CD4-positive, alpha-beta memory T cell (primary cell): Measurements from ENCODE around the gene MTHFD2L. TPM values are rescaled to one million over a fixed set of nuclear protein-coding genes. Genes with fewer than 3 reads are reported as not detected.

ENCODE experiments used
- CTCF ChIA-PET: fragments of 350-600 bp; sonication (Branson Sonifier 250); formaldehyde crosslinking; loops from one replicate; lab custom pipeline; 2021; ENCODE audit warnings: inconsistent platforms; ENCODE audit not compliant: partially characterized antibody; lab: Charles Lee
- POLR2A ChIA-PET: fragments of 350-600 bp; sonication (Branson Sonifier 250); formaldehyde crosslinking; loops from one replicate; lab custom pipeline; 2021; ENCODE audit not compliant: partially characterized antibody; lab: Charles Lee
- DNase-seq, 5 donors: peaks; one replicate each; pipeline versions ENCODE4 v3.0.0 to v3.0.0-alpha.2; 2020 to 2022; ENCODE audit warnings: mixed read lengths in 1 of 5
- H3K27ac ChIP-seq: one replicate; pipeline ENCODE4 v1.7.0; 2013; ENCODE audit warnings: low read depth, low read length
- H3K27me3 ChIP-seq: 2 replicates; pipeline ENCODE4 v1.7.0; 2013; ENCODE audit warnings: mild to moderate bottlenecking, low read length, moderate library complexity; ENCODE audit not compliant: insufficient read depth
- H3K36me3 ChIP-seq: 2 replicates; pipeline ENCODE4 v1.7.0; 2013; ENCODE audit warnings: mild to moderate bottlenecking, low read length, moderate library complexity; ENCODE audit not compliant: insufficient read depth
- H3K4me1 ChIP-seq: 2 replicates; pipeline ENCODE4 v1.7.0; 2013; ENCODE audit warnings: mild to moderate bottlenecking, low read length, moderate library complexity; ENCODE audit not compliant: insufficient read depth
- H3K4me3 ChIP-seq, 2 donors: one replicate each; pipeline ENCODE4 v1.7.0; 2013; ENCODE audit warnings: low read length in 2 of 2, mild to moderate bottlenecking in 1 of 2
- H3K9me3 ChIP-seq, 2 donors: one replicate each; pipeline ENCODE4 v1.7.0; 2013; ENCODE audit warnings: low read length in 2 of 2, control low read depth in 1 of 2; ENCODE audit not compliant: control insufficient read depth in 1 of 2
- H3K27ac Mint-ChIP-seq, 7 donors: one replicate each; pipeline ENCODE4 v1.8.0; 2020 to 2021; ENCODE audit warnings: mixed read lengths in 7 of 7, mild to moderate bottlenecking in 6 of 7, inconsistent platforms in 3 of 7, moderate library complexity in 3 of 7
- H3K27me3 Mint-ChIP-seq, 2 donors: one replicate each; pipeline ENCODE4 v1.8.0; 2020 to 2021; ENCODE audit warnings: mixed read lengths in 2 of 2
- H3K36me3 Mint-ChIP-seq, 2 donors: one replicate each; pipeline ENCODE4 v1.8.0; 2020 to 2021; ENCODE audit warnings: mixed read lengths in 2 of 2, inconsistent platforms in 1 of 2, mild to moderate bottlenecking in 1 of 2
- H3K4me1 Mint-ChIP-seq, 4 donors: one replicate each; pipeline ENCODE4 v1.8.0; 2020 to 2021; ENCODE audit warnings: mixed read lengths in 4 of 4, mild to moderate bottlenecking in 1 of 4
- H3K4me3 Mint-ChIP-seq, 8 donors: one replicate each; pipeline ENCODE4 v1.8.0; 2020 to 2021; ENCODE audit warnings: mixed read lengths in 8 of 8, mild to moderate bottlenecking in 7 of 8, moderate library complexity in 6 of 8, inconsistent platforms in 3 of 8
- H3K9me3 Mint-ChIP-seq, 8 donors: one replicate each; pipeline ENCODE4 v1.8.0; 2020 to 2021; ENCODE audit warnings: mixed read lengths in 8 of 8, mild to moderate bottlenecking in 5 of 8, inconsistent platforms in 3 of 8, moderate library complexity in 1 of 8
- intact Hi-C: fragments of 100-400 bp; cut with micrococcal nuclease; formaldehyde crosslinking; loops from one replicate; pipeline ENCODE4 v1.15.1; 2023
- polyA plus RNA-seq, 2 donors: library from polyadenylated mRNA; unstranded; fragments of 300-500 nt; fragmentation: Illumina TruSeq; gene quantifications; one replicate each; pipeline ENCODE4 v1.2.3, GENCODE V29; 2021
- total RNA-seq, 2 experiments: library from RNA; stranded (reverse); gene quantifications; one replicate each; pipeline ENCODE4 v1.2.3, GENCODE V29; 2021

The MTHFD2L gene
- total and polyA plus RNA-seq, 4 experiments from 2014 or later = 3.6 to 7.6 (median 6.0) TPM

DNA sequence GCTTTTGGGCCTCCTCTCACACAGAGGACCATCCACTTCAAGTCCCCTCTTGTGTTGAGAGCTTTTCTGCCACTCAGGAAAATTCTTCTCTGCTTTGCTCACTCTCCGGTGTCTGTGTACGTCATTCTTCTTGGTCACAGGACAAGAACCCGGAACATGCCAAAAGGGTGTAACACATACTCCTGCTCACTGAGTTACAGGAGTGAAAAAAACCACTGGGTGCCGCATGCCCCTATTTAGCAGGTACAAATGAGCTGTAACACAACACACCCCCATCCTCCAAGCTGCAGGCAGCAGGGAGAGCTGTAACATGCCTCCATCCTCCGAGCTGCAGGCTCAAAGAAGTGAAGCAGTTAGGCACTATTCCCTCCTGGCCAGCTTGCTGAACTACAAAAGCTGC lies 45.9 kb upstream of the MTHFD2L start:
- Mint-ChIP-seq H3K36me3 (no peaks in the 10 kb centered on the region), H3K4me1 (no peaks in the 10 kb centered on the region), H3K27ac (no peak overlapping the region), H3K4me3 (no peak overlapping the region), H3K27me3 (peaks cover 4 to 6% of the 10 kb centered on the region in 2 donors), H3K9me3 (no peaks in the 10 kb centered on the region)
- Histone ChIP-seq H3K36me3 (no peaks in the 10 kb centered on the region), H3K4me1 (no peaks in the 10 kb centered on the region), H3K4me3 (no peak overlapping the region), H3K9me3 (no peaks in the 10 kb centered on the region), H3K27me3 (no peaks in the 10 kb centered on the region), H3K27ac (no peak overlapping the region)
- intact Hi-C loops = no loop called here
- ChIA-PET CTCF (no interaction called here), POLR2A (no interaction called here)
- DNase-seq = no peak

- H3K27ac Mint-ChIP-seq = no peak overlapping the region
- no peaks in the 10 kb centered on the region for H3K9me3 Mint-ChIP-seq
- no peak overlapping the region for H3K4me3 ChIP-seq
- no peaks in the 10 kb centered on the region for H3K27me3 ChIP-seq
- H3K27me3 Mint-ChIP-seq = peaks cover 4 to 6% of the 10 kb centered on the region in 2 donors
- no peaks in the 10 kb centered on the region for H3K36me3 ChIP-seq
- no peaks in the 10 kb centered on the region for H3K36me3 Mint-ChIP-seq
- H3K9me3 ChIP-seq = no peaks in the 10 kb centered on the region
- intact Hi-C loops = no loop called here
- H3K27ac ChIP-seq = no peak overlapping the region
- no peaks in the 10 kb centered on the region for H3K4me1 Mint-ChIP-seq
- CTCF ChIA-PET = no interaction called here
- H3K4me3 Mint-ChIP-seq = no peak overlapping the region
- DNase-seq = no peak
- POLR2A ChIA-PET = no interaction called here
- H3K4me1 ChIP-seq = no peaks in the 10 kb centered on the region
These were observed 45.4 kb upstream of the MTHFD2L start for GRCh38 chr4:74112399-74113105.

DNA sequence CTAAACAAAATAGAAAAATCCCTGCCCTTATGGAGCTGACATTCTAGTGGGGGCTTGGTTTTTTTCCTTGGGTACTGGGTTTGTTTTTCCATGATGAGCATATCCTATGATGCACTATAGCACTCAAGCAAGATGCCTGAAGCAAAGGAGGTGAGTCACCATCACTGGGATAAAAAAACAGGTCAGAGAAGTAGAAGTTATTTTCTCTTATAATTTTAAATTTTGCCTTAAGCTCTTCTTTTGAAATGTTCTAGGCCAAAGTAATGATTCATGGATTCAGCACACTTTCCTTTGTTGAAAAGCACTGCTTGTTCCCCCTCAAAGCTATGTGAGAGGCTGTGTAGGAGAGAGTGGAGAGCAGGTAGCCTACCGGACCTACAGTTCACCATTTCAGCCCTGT lies 43.7 kb upstream of the MTHFD2L start:
- POLR2A ChIA-PET = no interaction called here
- Mint-ChIP-seq H3K4me1 (no peaks in the 10 kb centered on the region), H3K27ac (no peak overlapping the region), H3K27me3 (peaks cover 6 to 8% of the 10 kb centered on the region in 2 donors), H3K36me3 (no peaks in the 10 kb centered on the region), H3K9me3 (peaks cover 0 to 2% (median 0%) of the 10 kb centered on the region in 8 donors), H3K4me3 (no peak overlapping the region)
- Histone ChIP-seq H3K4me3 (no peak overlapping the region), H3K27ac (no peak overlapping the region), H3K9me3 (no peaks in the 10 kb centered on the region), H3K36me3 (no peaks in the 10 kb centered on the region), H3K4me1 (no peaks in the 10 kb centered on the region), H3K27me3 (no peaks in the 10 kb centered on the region)
- no peak for DNase-seq
- CTCF ChIA-PET = no interaction called here
- intact Hi-C loops = no loop called here

DNA sequence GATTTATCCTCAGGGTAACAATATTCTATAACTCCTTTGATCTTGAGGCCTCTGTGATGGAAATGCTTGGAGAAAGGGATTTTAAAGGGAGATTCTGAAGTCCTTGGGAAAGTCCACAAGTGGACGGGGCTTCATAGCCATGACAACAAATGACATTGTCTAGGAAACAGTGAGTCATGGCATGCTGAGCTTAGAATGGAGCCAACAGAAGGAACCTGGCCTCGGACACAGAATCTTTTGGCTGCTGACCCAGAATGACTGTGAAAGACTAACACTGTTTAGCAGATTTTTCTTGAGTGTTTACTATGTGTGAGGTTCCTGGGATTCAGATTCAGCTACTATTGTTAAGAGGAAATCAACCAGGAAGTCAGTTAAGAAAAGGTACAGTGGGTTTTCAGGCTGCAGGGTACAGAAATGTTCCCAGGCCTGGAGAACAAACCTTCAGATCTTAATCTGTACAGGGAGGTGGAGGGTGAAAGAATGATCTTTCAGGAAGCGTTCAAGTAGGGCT lies 40.8 kb upstream of the MTHFD2L start:
- Histone ChIP-seq H3K27me3 (no peaks in the 10 kb centered on the region), H3K27ac (no peak overlapping the region), H3K9me3 (no peaks in the 10 kb centered on the region), H3K4me3 (no peak overlapping the region), H3K36me3 (no peaks in the 10 kb centered on the region), H3K4me1 (no peaks in the 10 kb centered on the region)
- intact Hi-C loops = no loop called here
- ChIA-PET CTCF (interaction anchor here (1.6 kb wide), 1 partner anchor 17 kb away, joined by 5 read pairs; no protein-coding TSS in a partner anchor), POLR2A (no interaction called here)
- no peak for DNase-seq
- Mint-ChIP-seq H3K27ac (no peak overlapping the region), H3K4me1 (no peaks in the 10 kb centered on the region), H3K4me3 (no peak overlapping the region), H3K9me3 (peaks cover 0 to 2% (median 0%) of the 10 kb centered on the region in 8 donors), H3K36me3 (no peaks in the 10 kb centered on the region), H3K27me3 (peaks cover 4 to 6% of the 10 kb centered on the region in 2 donors)

- ChIA-PET CTCF (no interaction called here), POLR2A (no interaction called here)
- Mint-ChIP-seq H3K36me3 (no peaks in the 10 kb centered on the region), H3K4me1 (no peaks in the 10 kb centered on the region), H3K9me3 (peaks cover 0 to 2% (median 0%) of the 10 kb centered on the region in 8 donors), H3K4me3 (no peak overlapping the region), H3K27me3 (peaks cover 2 to 7% of the 10 kb centered on the region in 2 donors), H3K27ac (no peak overlapping the region)
- Histone ChIP-seq H3K9me3 (no peaks in the 10 kb centered on the region), H3K27ac (no peak overlapping the region), H3K27me3 (no peaks in the 10 kb centered on the region), H3K36me3 (no peaks in the 10 kb centered on the region), H3K4me1 (no peaks in the 10 kb centered on the region), H3K4me3 (no peak overlapping the region)
- intact Hi-C loops = no loop called here
- no peak for DNase-seq
These were observed 39.1 kb upstream of the MTHFD2L start for GRCh38 chr4:74118600-74119338.

- intact Hi-C loops = no loop called here
- Mint-ChIP-seq H3K27me3 (peaks cover 2 to 5% of the 10 kb centered on the region in 2 donors), H3K27ac (no peak overlapping the region), H3K9me3 (peaks cover 0 to 2% (median 0%) of the 10 kb centered on the region in 8 donors), H3K4me1 (no peaks in the 10 kb centered on the region), H3K36me3 (no peaks in the 10 kb centered on the region), H3K4me3 (no peak overlapping the region)
- ChIA-PET POLR2A (no interaction called here), CTCF (no interaction called here)
- no peak overlapping the region for H3K27ac ChIP-seq
- H3K9me3 ChIP-seq = no peaks in the 10 kb centered on the region
- H3K4me3 ChIP-seq = no peak overlapping the region
- H3K4me1 ChIP-seq = no peaks in the 10 kb centered on the region
- H3K27me3 ChIP-seq = no peaks in the 10 kb centered on the region
- H3K36me3 ChIP-seq = no peaks in the 10 kb centered on the region
- no peak for DNase-seq
These were observed 37.8 kb upstream of the MTHFD2L start for GRCh38 chr4:74120086-74120485.

- H3K36me3 ChIP-seq = no peaks in the 10 kb centered on the region
- Mint-ChIP-seq H3K4me1 (no peaks in the 10 kb centered on the region), H3K27me3 (peaks cover 2 to 7% of the 10 kb centered on the region in 2 donors), H3K36me3 (no peaks in the 10 kb centered on the region), H3K27ac (no peak overlapping the region), H3K4me3 (no peak overlapping the region), H3K9me3 (peaks cover 0 to 2% (median 0%) of the 10 kb centered on the region in 8 donors)
- no peak for DNase-seq
- no peak overlapping the region for H3K4me3 ChIP-seq
- H3K27me3 ChIP-seq = no peaks in the 10 kb centered on the region
- no peaks in the 10 kb centered on the region for H3K9me3 ChIP-seq
- intact Hi-C loops = no loop called here
- CTCF ChIA-PET = no interaction called here
- POLR2A ChIA-PET = no interaction called here
- H3K27ac ChIP-seq = no peak overlapping the region
- H3K4me1 ChIP-seq = no peaks in the 10 kb centered on the region
These were observed 36.0 kb upstream of the MTHFD2L start for GRCh38 chr4:74121643-74122579.
